Natural killer cell (primary cell): Measurements from ENCODE around the gene NTM. TPM values are rescaled to one million over a fixed set of nuclear protein-coding genes. Genes with fewer than 3 reads are reported as not detected.

Source experiments
- ATAC-seq, 3 donors: fragments of 150-1000 bp in 2 of 3; fragments of 200-7000 bp in 1 of 3; cut with Tn5 transposase; 1 replicate in 1 of 3; 2 replicates in 2 of 3; pipeline ENCODE4 v1.10.0; 2021; ENCODE audit warnings: mild to moderate bottlenecking in 2 of 3, moderate library complexity in 2 of 3
- DNase-seq, 2 donors: peaks; one replicate each; pipeline versions ENCODE4 v3.0.0 to v3.0.0-alpha.2; 2013 to 2021; ENCODE audit warnings: mixed read lengths in 1 of 2
- H3K27ac ChIP-seq: one replicate; pipeline ENCODE4 v1.5.1; 2013; ENCODE audit warnings: mild to moderate bottlenecking, low read length
- H3K27me3 ChIP-seq: one replicate; pipeline ENCODE4 v1.6.1; 2013; ENCODE audit warnings: low read length; ENCODE audit not compliant: control insufficient read depth, insufficient read depth
- H3K36me3 ChIP-seq: one replicate; pipeline ENCODE4 v1.6.1; 2013; ENCODE audit warnings: low read length; ENCODE audit not compliant: control insufficient read depth, insufficient read depth
- H3K4me1 ChIP-seq: one replicate; pipeline ENCODE4 v1.6.1; 2013; ENCODE audit warnings: low read length; ENCODE audit not compliant: control insufficient read depth, insufficient read depth
- H3K4me3 ChIP-seq: one replicate; pipeline ENCODE4 v1.5.1; 2013; ENCODE audit warnings: low read length
- H3K9me3 ChIP-seq: one replicate; pipeline ENCODE4 v1.6.1; 2013; ENCODE audit warnings: low read length; ENCODE audit not compliant: control insufficient read depth, insufficient read depth
- H3K27ac Mint-ChIP-seq, 2 donors: one replicate each; pipeline ENCODE4 v1.8.0; 2022; ENCODE audit warnings: mild to moderate bottlenecking in 2 of 2, mixed read lengths in 2 of 2, moderate library complexity in 1 of 2
- H3K27me3 Mint-ChIP-seq, 2 donors: one replicate each; pipeline ENCODE4 v1.8.0; 2022; ENCODE audit warnings: low read depth in 2 of 2, mixed read lengths in 2 of 2
- H3K36me3 Mint-ChIP-seq: one replicate; pipeline ENCODE4 v1.8.0; 2022; ENCODE audit warnings: mixed read lengths
- H3K4me1 Mint-ChIP-seq, 2 donors: one replicate each; pipeline ENCODE4 v1.8.0; 2022; ENCODE audit warnings: mixed read lengths in 2 of 2
- H3K4me3 Mint-ChIP-seq: one replicate; pipeline ENCODE4 v1.8.0; 2022; ENCODE audit warnings: mild to moderate bottlenecking, moderate library complexity, mixed read lengths
- H3K9me3 Mint-ChIP-seq, 2 donors: one replicate each; pipeline ENCODE4 v1.8.0; 2022; ENCODE audit warnings: mixed read lengths in 2 of 2
- WGBS: methylation state at CpG from one replicate; pipeline ENCODE4 v1.1.7; 2013; ENCODE audit warnings: missing lambda C conversion rate; ENCODE audit not compliant: insufficient coverage; 5-methylcytosine and 5-hydroxymethylcytosine counted together
- intact Hi-C: fragments of 100-400 bp; cut with micrococcal nuclease; formaldehyde crosslinking; loops from one replicate; pipeline ENCODE4 v1.14.2; 2022
- total RNA-seq, 4 donors: library from RNA; stranded (reverse); fragments of 120-200 nt in 1 of 4; gene quantifications; one replicate each; pipeline versions ENCODE4 v1.2.3 to v1.2.4, GENCODE V29; 2013 to 2022
- TF ChIP-seq, protein P1 (sequence below): fragments of 200-600 bp; IDR thresholded peaks from one replicate; pipeline ENCODE4 v1.8.0; 2022; ENCODE audit warnings: antibody characterized with exemption

NTM gene
- total RNA-seq, 3 donors from 2014 or later (not counting 1 experiment from before 2014, with no cell fraction given): not detected

DNA sequence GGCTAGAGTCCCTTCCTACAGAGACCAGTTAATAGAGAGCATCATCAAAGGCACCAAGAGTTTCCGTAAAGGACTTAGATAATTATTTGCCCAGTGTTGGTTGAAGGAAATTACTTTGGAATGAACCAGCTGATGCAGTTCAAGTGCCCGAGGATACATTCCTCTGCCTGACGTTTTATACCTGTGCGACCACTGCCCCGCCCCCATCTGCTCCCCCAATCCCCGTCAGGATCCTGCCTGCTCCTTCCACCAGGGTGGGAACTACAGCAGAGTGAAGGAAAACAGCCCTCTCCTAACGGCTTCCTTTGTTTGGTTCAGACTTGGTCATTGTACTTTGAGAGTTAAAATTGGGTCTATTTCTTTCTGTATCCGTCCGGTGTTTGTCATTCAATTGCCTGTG, 761.5 kb downstream of the NTM start:
- ATAC-seq (no peak), DNase-seq (no peak)
- no peak overlapping the region for H3K27ac ChIP-seq
- no peaks in the 10 kb centered on the region for H3K4me1 ChIP-seq
- TF ChIP-seq, protein P1, sequence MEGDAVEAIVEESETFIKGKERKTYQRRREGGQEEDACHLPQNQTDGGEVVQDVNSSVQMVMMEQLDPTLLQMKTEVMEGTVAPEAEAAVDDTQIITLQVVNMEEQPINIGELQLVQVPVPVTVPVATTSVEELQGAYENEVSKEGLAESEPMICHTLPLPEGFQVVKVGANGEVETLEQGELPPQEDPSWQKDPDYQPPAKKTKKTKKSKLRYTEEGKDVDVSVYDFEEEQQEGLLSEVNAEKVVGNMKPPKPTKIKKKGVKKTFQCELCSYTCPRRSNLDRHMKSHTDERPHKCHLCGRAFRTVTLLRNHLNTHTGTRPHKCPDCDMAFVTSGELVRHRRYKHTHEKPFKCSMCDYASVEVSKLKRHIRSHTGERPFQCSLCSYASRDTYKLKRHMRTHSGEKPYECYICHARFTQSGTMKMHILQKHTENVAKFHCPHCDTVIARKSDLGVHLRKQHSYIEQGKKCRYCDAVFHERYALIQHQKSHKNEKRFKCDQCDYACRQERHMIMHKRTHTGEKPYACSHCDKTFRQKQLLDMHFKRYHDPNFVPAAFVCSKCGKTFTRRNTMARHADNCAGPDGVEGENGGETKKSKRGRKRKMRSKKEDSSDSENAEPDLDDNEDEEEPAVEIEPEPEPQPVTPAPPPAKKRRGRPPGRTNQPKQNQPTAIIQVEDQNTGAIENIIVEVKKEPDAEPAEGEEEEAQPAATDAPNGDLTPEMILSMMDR: no peak
- Mint-ChIP-seq H3K27ac (no peak overlapping the region), H3K9me3 (peaks cover 0 to 2% of the 10 kb centered on the region in 2 donors), H3K4me3 (no peak overlapping the region), H3K4me1 (no peaks in the 10 kb centered on the region), H3K27me3 (peaks cover 0 to 3% of the 10 kb centered on the region in 2 donors), H3K36me3 (no peaks in the 10 kb centered on the region)
- 58% methylated on average over 9 of the region's 9 CpGs for WGBS
- H3K9me3 ChIP-seq: peaks cover 3% of the 10 kb centered on the region
- H3K36me3 ChIP-seq: no peaks in the 10 kb centered on the region
- intact Hi-C loops: no loop called here
- H3K4me3 ChIP-seq: no peak overlapping the region
- H3K27me3 ChIP-seq: no peaks in the 10 kb centered on the region

DNA sequence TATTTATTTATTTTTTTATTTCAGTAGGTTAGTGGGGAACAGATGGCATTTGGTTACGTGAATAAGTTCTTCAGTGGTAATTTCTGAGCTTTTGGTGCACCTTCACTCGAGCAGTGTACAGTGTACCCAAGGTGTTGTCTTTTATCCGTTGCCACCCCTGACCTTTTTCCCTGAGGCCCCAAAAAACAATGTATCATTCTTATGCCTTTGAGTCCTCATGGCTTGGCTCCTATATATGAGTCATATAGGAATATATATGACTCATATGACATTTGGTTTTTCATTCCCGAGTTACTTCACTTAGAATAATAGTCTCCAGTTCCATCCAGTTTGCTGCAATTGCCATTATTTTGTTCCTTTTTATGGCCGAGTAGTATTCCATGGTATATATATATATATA, 763.9 kb downstream of the NTM start:
- no peak overlapping the region for H3K4me3 Mint-ChIP-seq
- WGBS: 83% methylated on average over 3 of the region's 5 CpGs
- TF ChIP-seq, protein P1: no peak
- Histone ChIP-seq H3K27me3 (no peaks in the 10 kb centered on the region), H3K4me1 (no peaks in the 10 kb centered on the region), H3K9me3 (peaks cover 3% of the 10 kb centered on the region), H3K36me3 (no peaks in the 10 kb centered on the region), H3K4me3 (no peak overlapping the region), H3K27ac (no peak overlapping the region)
- ATAC-seq (no peak), DNase-seq (no peak)
- H3K36me3 Mint-ChIP-seq: no peaks in the 10 kb centered on the region
- H3K4me1 Mint-ChIP-seq: no peaks in the 10 kb centered on the region
- H3K9me3 Mint-ChIP-seq: peaks cover 0 to 5% of the 10 kb centered on the region in 2 donors
- intact Hi-C loops: no loop called here
- H3K27ac Mint-ChIP-seq: no peak overlapping the region
- H3K27me3 Mint-ChIP-seq: peaks cover 0 to 3% of the 10 kb centered on the region in 2 donors

DNA sequence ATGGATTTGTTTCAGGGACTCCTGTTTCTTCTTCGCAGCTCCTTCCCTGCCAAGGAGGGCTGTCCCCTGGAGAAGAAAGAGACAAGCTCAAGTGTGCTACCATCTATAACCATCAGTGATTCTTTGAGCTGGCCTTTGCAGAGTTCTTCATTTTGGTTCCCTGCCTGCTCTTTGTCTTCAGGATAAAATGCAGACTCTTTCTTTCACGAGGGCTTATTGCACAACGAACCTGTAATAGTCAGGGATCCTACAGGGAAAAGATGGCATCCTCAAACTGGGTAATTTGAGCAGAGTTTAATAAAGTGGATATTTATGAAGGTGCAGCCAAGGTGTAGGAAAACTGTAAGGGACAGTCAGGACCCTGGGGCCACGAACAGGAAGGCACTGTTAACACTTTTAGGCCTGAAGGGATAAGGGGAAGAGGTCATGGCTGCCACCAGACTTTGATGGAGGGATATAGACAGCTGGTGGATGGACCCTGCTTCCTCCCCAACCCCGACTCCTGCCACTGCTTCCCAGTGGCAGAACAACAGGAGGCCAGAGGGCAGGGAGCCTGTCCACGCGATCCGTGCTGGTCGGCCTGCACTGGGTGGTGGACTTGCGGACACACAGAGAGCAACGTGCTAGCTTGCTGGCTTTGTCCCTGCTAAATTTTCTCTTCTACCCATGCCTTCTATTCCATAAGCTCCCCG, 767.0 kb downstream of the NTM start:
- DNase-seq: no peak
- ATAC-seq: no peak
- no peak overlapping the region for H3K4me3 ChIP-seq
- H3K27ac ChIP-seq: no peak overlapping the region
- Mint-ChIP-seq H3K9me3 (peaks cover 0 to 7% of the 10 kb centered on the region in 2 donors), H3K27me3 (no peaks in the 10 kb centered on the region), H3K4me1 (no peaks in the 10 kb centered on the region), H3K27ac (no peak overlapping the region), H3K36me3 (no peaks in the 10 kb centered on the region), H3K4me3 (no peak overlapping the region)
- peaks cover 3% of the 10 kb centered on the region for H3K9me3 ChIP-seq
- no peaks in the 10 kb centered on the region for H3K36me3 ChIP-seq
- H3K27me3 ChIP-seq: no peaks in the 10 kb centered on the region
- no peaks in the 10 kb centered on the region for H3K4me1 ChIP-seq
- WGBS: 83% methylated on average over 12 of the region's 12 CpGs
- intact Hi-C loops: no loop called here
- TF ChIP-seq, protein P1: no peak

GRCh38 chr11:132137981-132138313, 767.5 kb downstream of the NTM start:
- H3K9me3 Mint-ChIP-seq: peaks cover 0 to 7% of the 10 kb centered on the region in 2 donors
- H3K27me3 Mint-ChIP-seq: no peaks in the 10 kb centered on the region
- H3K4me1 Mint-ChIP-seq: no peaks in the 10 kb centered on the region
- Histone ChIP-seq H3K27ac (no peak overlapping the region), H3K27me3 (no peaks in the 10 kb centered on the region), H3K4me3 (no peak overlapping the region), H3K4me1 (no peaks in the 10 kb centered on the region), H3K9me3 (peaks cover 3% of the 10 kb centered on the region), H3K36me3 (no peaks in the 10 kb centered on the region)
- DNase-seq: no peak
- H3K4me3 Mint-ChIP-seq: no peak overlapping the region
- ATAC-seq: no peak
- H3K36me3 Mint-ChIP-seq: no peaks in the 10 kb centered on the region
- intact Hi-C loops: no loop called here
- H3K27ac Mint-ChIP-seq: no peak overlapping the region
- 87% methylated on average over 1 of the region's 3 CpGs for WGBS
- TF ChIP-seq, protein P1: no peak
